Measurements from ENCODE around the gene CISH.
A peak's percentile ranks its signal among the peaks of the same experiment; 100 is the strongest.

The CISH gene

GRCh38 chr3:50642382-50642781 lies 30.8 kb upstream of the CISH start:
- Histone ChIP-seq H3K27ac (ENCODE audit: poor library complexity, severe bottlenecking) (no peak overlapping the region), H3K4me1 (ENCODE audit: insufficient read depth, poor library complexity, severe bottlenecking) (no peaks in the 10 kb centered on the region), H3K36me3 (ENCODE audit: low read depth) (peaks cover 50% of the 10 kb centered on the region), H3K27me3 (ENCODE audit: insufficient read depth, poor library complexity, severe bottlenecking) (no peaks in the 10 kb centered on the region), H3K9me3 (ENCODE audit: severe bottlenecking) (no peaks in the 10 kb centered on the region), H3K4me3 (ENCODE audit: severe bottlenecking) (no peak overlapping the region)
- ATAC-seq (ENCODE audit: low read depth) (no peak), DNase-seq (ENCODE audit: low spot score) (no peak)
- TF ChIP-seq CTCF (IDR thresholded peaks at IDR 0.05; ENCODE audit: poor library complexity, severe bottlenecking) = no peak

GRCh38 chr3:50639055-50639494 lies 27.5 kb upstream of the CISH start:
- ATAC-seq (ENCODE audit: low read depth) = peak; percentile 62; the same call in 2 of the 3 replicates
- Histone ChIP-seq H3K4me3 (ENCODE audit: severe bottlenecking) (no peak overlapping the region), H3K36me3 (ENCODE audit: low read depth) (peaks cover 34% of the 10 kb centered on the region), H3K4me1 (ENCODE audit: insufficient read depth, poor library complexity, severe bottlenecking) (no peaks in the 10 kb centered on the region), H3K27ac (ENCODE audit: poor library complexity, severe bottlenecking) (no peak overlapping the region), H3K9me3 (ENCODE audit: severe bottlenecking) (no peaks in the 10 kb centered on the region), H3K27me3 (ENCODE audit: insufficient read depth, poor library complexity, severe bottlenecking) (no peaks in the 10 kb centered on the region)
- TF ChIP-seq CTCF (IDR thresholded peaks at IDR 0.05; ENCODE audit: poor library complexity, severe bottlenecking) = no peak
- no peak for DNase-seq (ENCODE audit: low spot score)

- ATAC-seq (ENCODE audit: low read depth) (no peak), DNase-seq (ENCODE audit: low spot score) (no peak)
- Histone ChIP-seq H3K27ac (ENCODE audit: poor library complexity, severe bottlenecking) (no peak overlapping the region), H3K36me3 (ENCODE audit: low read depth) (peaks cover 30% of the 10 kb centered on the region), H3K4me1 (ENCODE audit: insufficient read depth, poor library complexity, severe bottlenecking) (no peaks in the 10 kb centered on the region), H3K9me3 (ENCODE audit: severe bottlenecking) (no peaks in the 10 kb centered on the region), H3K4me3 (ENCODE audit: severe bottlenecking) (no peak overlapping the region), H3K27me3 (ENCODE audit: insufficient read depth, poor library complexity, severe bottlenecking) (no peaks in the 10 kb centered on the region)
- no peak for TF ChIP-seq CTCF (IDR thresholded peaks at IDR 0.05; ENCODE audit: poor library complexity, severe bottlenecking)
Measured at GRCh38 chr3:50637945-50638344, 26.4 kb upstream of the CISH start.

GRCh38 chr3:50637011-50637410 lies 25.4 kb upstream of the CISH start:
- Histone ChIP-seq H3K4me3 (ENCODE audit: severe bottlenecking) (no peak overlapping the region), H3K9me3 (ENCODE audit: severe bottlenecking) (no peaks in the 10 kb centered on the region), H3K27me3 (ENCODE audit: insufficient read depth, poor library complexity, severe bottlenecking) (no peaks in the 10 kb centered on the region), H3K4me1 (ENCODE audit: insufficient read depth, poor library complexity, severe bottlenecking) (no peaks in the 10 kb centered on the region), H3K27ac (ENCODE audit: poor library complexity, severe bottlenecking) (no peak overlapping the region), H3K36me3 (ENCODE audit: low read depth) (peaks cover 20% of the 10 kb centered on the region)
- TF ChIP-seq CTCF (IDR thresholded peaks at IDR 0.05; ENCODE audit: poor library complexity, severe bottlenecking) = no peak
- ATAC-seq (ENCODE audit: low read depth) (no peak), DNase-seq (ENCODE audit: low spot score) (no peak)

GRCh38 chr3:50635066-50635465 lies 23.5 kb upstream of the CISH start:
- TF ChIP-seq CTCF (IDR thresholded peaks at IDR 0.05; ENCODE audit: poor library complexity, severe bottlenecking) = no peak
- Histone ChIP-seq H3K27ac (ENCODE audit: poor library complexity, severe bottlenecking) (no peak overlapping the region), H3K36me3 (ENCODE audit: low read depth) (peaks cover 11% of the 10 kb centered on the region; the same call in 1 of the 2 replicates), H3K4me1 (ENCODE audit: insufficient read depth, poor library complexity, severe bottlenecking) (peaks cover 11% of the 10 kb centered on the region), H3K27me3 (ENCODE audit: insufficient read depth, poor library complexity, severe bottlenecking) (no peaks in the 10 kb centered on the region), H3K4me3 (ENCODE audit: severe bottlenecking) (no peak overlapping the region), H3K9me3 (ENCODE audit: severe bottlenecking) (no peaks in the 10 kb centered on the region)
- ATAC-seq (ENCODE audit: low read depth) (no peak), DNase-seq (ENCODE audit: low spot score) (no peak)

All from RWPE2 (cell line).